ENCODE results near the gene MEGF10.

Gene MEGF10

DNA sequence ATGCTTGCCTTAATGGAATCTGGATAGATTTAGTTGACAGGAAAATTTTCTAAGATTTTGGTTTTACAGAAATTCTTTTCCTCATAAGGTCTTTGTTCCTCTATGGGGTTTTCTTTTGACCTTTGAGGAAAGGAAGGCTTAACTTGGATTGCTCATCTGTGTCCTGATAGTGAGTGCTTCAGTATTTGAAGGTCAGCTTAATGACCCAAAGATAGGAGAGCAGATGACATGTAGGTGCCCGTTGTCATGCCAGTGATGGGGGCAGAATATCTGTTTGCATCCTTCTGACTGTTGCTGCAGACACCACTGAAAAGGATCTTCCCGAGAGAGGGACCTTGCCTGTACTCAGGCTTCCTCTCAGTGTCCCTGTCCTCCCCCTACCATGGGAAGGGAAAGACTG is 30.9 kb downstream of the MEGF10 start:
- no peak overlapping the region for H3K27ac ChIP-seq
- TF ChIP-seq, protein P1, sequence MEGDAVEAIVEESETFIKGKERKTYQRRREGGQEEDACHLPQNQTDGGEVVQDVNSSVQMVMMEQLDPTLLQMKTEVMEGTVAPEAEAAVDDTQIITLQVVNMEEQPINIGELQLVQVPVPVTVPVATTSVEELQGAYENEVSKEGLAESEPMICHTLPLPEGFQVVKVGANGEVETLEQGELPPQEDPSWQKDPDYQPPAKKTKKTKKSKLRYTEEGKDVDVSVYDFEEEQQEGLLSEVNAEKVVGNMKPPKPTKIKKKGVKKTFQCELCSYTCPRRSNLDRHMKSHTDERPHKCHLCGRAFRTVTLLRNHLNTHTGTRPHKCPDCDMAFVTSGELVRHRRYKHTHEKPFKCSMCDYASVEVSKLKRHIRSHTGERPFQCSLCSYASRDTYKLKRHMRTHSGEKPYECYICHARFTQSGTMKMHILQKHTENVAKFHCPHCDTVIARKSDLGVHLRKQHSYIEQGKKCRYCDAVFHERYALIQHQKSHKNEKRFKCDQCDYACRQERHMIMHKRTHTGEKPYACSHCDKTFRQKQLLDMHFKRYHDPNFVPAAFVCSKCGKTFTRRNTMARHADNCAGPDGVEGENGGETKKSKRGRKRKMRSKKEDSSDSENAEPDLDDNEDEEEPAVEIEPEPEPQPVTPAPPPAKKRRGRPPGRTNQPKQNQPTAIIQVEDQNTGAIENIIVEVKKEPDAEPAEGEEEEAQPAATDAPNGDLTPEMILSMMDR (conservative IDR thresholded peaks at IDR 0.05) = no peak

DNA sequence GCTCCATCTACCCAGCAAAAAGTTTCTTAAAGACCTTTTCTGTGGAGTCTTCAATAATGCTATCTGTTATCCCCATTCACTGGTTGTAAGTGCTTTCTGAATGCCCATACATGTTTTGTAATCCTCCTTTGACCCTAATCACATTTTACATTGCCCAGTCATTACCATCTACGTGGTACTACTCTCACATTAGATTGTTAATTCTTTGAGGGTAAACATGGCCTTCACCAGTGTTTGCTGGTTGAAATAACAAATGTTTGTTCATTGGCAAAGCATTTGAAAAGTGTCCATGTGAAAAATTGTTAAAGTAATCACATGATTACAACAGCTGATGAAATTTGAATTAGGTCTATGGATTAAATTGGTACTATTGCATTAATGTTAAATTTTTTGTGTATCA is 31.8 kb downstream of the MEGF10 start:
- TF ChIP-seq, protein P1 (conservative IDR thresholded peaks at IDR 0.05) = no peak

DNA sequence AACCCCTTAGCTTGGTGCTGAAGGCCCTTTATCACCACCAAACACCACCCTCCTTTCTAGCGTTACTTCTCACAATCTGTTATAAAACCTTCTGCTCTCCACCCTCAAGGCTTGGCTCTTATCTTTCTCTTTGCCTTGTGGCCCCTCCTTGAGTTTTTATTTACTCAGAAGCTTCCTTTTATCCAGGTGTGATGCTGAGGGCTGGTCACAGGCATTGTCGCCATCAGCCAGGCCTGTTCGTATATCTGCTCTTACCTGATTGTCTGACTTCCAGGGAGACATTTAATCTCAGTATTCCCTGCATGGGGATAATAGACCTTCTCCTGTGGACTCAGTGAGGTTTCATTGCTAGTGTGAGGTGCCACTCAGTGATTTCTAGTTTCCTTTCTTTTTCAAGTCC is 34.2 kb downstream of the MEGF10 start:
- no peak overlapping the region for H3K27ac ChIP-seq
- TF ChIP-seq, protein P1 (conservative IDR thresholded peaks at IDR 0.05) = no peak

More for the DNA sequence above, 31.8 kb downstream of the MEGF10 start:
- H3K27ac ChIP-seq = no peak overlapping the region

DNA sequence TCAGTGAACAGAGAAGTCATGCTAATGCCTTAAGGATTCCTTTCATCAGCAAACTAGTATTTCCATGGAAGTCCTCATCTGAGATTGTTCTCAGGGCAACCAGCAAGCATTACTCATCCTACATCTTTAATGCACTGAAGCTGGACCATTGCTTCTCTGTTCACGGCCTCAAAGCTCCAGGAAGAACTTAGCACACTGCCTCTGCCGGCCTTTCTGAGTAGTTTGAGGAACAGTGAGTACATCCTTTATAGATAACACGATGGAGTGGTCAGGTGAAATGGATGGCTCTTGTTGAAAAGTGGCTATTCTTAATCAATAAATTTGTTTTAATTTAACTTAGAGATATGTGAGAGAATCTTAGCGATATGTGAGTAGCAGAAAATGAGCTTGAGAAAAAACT is 35.8 kb downstream of the MEGF10 start:
- no peak overlapping the region for H3K27ac ChIP-seq
- TF ChIP-seq, protein P1 (conservative IDR thresholded peaks at IDR 0.05) = no peak

DNA sequence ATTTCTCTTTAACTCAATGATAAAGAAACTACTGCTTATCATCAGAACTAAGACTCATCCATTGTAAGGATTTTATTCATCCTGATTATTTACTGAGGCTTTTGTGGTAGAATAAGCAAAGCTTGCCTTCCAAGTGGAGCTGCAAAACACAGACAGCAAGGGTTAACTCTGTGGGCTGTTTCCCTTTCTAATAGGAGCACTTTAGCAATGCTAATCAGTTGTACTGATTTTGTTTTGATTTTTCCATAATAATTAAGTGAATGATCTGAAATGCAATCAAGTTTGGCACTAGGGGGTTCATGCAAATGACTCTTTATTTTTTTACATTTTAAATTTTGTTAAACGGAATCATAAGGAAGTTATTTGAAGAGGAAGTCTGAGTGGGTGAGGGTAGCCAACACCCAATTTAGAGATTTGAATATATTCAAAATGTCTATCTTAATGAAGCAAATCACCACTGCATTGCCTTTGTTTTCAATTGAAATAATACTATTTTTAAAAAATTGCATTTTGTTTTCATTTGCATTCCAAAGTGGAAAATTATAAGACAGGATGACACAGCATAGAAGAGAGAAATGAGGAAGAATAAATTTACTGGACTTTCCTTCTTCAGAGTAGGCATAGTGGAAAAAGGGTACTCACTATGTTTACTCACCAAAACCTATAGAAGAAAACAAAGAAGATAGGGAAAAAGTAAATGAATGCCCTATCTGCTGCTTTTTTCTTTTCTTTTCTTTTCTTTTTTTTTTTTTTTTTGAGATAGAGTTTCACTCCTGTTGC is 36.6 kb downstream of the MEGF10 start:
- no peak overlapping the region for H3K27ac ChIP-seq

GRCh38 chr5:127330116-127330515 is 39.5 kb downstream of the MEGF10 start:
- no peak overlapping the region for H3K27ac ChIP-seq
- TF ChIP-seq, protein P1 (conservative IDR thresholded peaks at IDR 0.05) = no peak

More for the DNA sequence above, 36.6 kb downstream of the MEGF10 start:
- TF ChIP-seq, protein P1 (conservative IDR thresholded peaks at IDR 0.05) = no peak

DNA sequence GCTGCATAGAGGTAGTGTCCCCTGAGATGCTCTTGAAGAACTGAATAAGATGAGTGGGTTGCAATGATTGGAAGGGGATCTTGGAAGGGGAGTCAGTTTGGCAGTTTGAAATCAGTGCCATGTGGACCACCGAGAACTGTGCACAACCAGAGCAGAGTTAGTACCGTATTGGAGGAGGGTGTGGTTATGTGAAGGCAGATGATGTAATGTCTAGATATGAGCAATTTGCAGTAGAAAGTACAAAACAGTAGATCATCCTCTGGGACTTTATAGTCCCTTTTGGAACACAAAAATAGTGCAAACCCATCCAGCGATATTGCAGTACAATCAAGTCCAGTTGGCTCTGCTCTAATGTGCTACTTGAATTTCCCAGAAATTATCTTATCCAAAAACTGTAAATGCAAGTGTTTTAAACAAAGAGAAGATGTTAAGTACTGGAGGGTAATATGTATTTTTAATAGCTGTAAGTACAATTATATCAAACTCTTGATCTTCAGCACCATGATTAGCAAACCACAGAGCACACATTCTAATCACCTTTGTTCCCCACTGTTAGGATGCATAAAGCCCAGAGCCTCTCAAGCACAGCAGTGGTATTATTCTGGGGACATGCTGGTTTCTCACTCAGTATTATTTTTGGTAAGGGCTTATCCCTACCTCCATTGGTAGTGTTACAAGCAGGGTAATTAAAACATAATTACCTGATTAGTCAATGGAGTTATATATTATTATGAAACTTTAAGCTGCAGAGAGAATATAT is 41.5 kb downstream of the MEGF10 start:
- no peak overlapping the region for H3K27ac ChIP-seq
- TF ChIP-seq, protein P1 (conservative IDR thresholded peaks at IDR 0.05) = no peak
